ENCODE measurements around the gene PTPN20.
A peak's percentile ranks its signal among the peaks of the same experiment; 100 is the strongest.

The PTPN20 gene

DNA sequence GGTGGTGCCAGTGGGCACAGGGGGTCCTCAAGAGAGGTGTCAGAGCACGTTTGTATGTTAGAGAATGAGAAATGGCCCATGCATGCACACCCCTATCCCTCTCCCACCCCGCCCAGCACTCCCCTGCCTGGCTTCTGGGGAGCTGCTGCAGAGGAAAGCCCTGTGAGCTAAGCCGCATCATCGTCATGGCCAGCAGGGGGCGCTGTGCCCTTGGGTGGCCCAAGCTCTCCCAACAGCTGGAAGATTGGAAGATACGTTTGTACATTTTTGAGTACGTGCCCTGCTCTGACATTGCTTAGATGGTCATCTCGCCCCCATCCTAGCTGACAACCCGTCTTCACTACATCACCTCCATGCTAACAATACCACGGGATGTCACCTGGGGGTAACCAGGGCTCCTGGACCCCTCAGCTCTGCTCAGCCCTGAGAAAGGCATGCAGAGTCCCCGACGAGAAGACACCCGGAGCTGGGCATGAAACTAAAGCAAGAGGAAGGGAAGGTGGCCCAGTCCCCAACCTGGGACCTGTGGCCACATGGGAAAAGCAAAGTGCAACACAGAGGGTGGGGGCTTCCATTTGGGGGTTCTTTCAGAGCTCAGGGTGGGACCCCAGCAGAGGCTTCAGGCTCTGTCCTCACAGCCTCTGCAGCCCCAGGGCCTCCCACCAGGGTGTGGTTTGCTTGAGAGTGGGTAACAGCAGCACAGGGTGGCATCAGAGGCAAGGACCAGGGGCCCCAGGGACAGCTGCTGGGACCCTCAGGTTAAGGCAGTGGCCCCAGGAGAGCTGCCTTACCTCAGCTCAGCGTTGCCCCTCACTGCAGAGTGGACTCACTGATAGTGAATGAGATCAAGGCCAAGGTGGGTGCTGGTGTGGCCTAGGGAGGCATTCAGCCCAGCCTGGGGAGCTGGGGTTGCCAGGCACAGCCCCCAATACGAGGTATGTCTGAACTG is 136.6 kb downstream of the PTPN20 start:
- Histone ChIP-seq H3K4me1 (ENCODE audit: insufficient read depth, low read length, poor library complexity, severe bottlenecking) (peaks cover 21% of the 10 kb centered on the region), H3K79me2 (ENCODE audit: insufficient read depth, low read length) (no peaks in the 10 kb centered on the region), H3K4me3 (ENCODE audit: low read length, poor library complexity, severe bottlenecking) (peak overlapping the region; percentile 9), H3K9ac (ENCODE audit: low read depth, low read length, poor library complexity, severe bottlenecking) (peak overlapping the region; percentile 66), H3K9me3 (ENCODE audit: insufficient read depth, low read depth, low read length) (no peaks in the 10 kb centered on the region), H3K4me2 (ENCODE audit: low read depth, low read length, poor library complexity, severe bottlenecking) (peak overlapping the region; percentile 47), H4K20me1 (ENCODE audit: insufficient read depth, low read length, poor library complexity, severe bottlenecking) (no peaks in the 10 kb centered on the region), H3K36me3 (ENCODE audit: insufficient read depth, low read length) (no peaks in the 10 kb centered on the region), H3K27me3 (ENCODE audit: insufficient read depth, low read length, poor library complexity, severe bottlenecking) (no peaks in the 10 kb centered on the region), H2AFZ (ENCODE audit: low read length) (peak overlapping the region; percentile 11; the same call in 1 of the 2 replicates), H3F3A (ENCODE audit: low read depth) (no peaks in the 10 kb centered on the region), H3K9me2 (replicated peaks; ENCODE audit: low read depth, low read length) (no peaks in the 10 kb centered on the region)
- TF ChIP-seq EZH2phosphoT487 (IDR thresholded peaks at IDR 0.05; ENCODE audit: borderline replicate concordance) (no peak), CTCF (conservative IDR thresholded peaks at IDR 0.05; ENCODE audit: low read length) (peak; percentile 90)

DNA sequence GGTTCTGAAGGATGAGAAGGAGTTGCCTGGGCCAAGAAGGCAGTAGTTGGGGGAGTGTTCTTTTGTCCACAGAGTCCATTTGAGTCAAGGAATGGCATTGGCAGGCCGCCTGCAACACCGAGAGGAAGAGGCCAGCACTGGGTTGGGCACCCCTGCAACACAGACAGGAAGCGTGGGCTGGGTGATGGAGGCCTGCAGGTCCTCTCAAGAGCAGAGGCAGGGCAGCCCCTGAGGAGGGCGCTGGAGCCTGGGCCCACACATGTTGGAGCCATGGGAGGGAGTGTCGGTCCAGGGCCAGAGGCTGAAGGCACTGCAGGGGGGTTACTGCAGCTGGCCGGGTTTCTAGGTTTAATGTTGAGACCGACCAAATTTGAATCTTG is 137.3 kb downstream of the PTPN20 start:
- Histone ChIP-seq H3F3A (ENCODE audit: low read depth) (no peaks in the 10 kb centered on the region), H3K4me3 (ENCODE audit: low read length, poor library complexity, severe bottlenecking) (peak overlapping the region; percentile 9), H3K27me3 (ENCODE audit: insufficient read depth, low read length, poor library complexity, severe bottlenecking) (no peaks in the 10 kb centered on the region), H2AFZ (ENCODE audit: low read length) (0 out of 2 replicates have a peak overlapping the region, but pooled peaks have one; percentile 11), H4K20me1 (ENCODE audit: insufficient read depth, low read length, poor library complexity, severe bottlenecking) (no peaks in the 10 kb centered on the region), H3K36me3 (ENCODE audit: insufficient read depth, low read length) (no peaks in the 10 kb centered on the region), H3K79me2 (ENCODE audit: insufficient read depth, low read length) (no peaks in the 10 kb centered on the region), H3K9me2 (replicated peaks; ENCODE audit: low read depth, low read length) (no peaks in the 10 kb centered on the region), H3K4me2 (ENCODE audit: low read depth, low read length, poor library complexity, severe bottlenecking) (peak overlapping the region; percentile 47), H3K9ac (ENCODE audit: low read depth, low read length, poor library complexity, severe bottlenecking) (peak overlapping the region; percentile 66), H3K9me3 (ENCODE audit: insufficient read depth, low read depth, low read length) (no peaks in the 10 kb centered on the region), H3K4me1 (ENCODE audit: insufficient read depth, low read length, poor library complexity, severe bottlenecking) (peaks cover 21% of the 10 kb centered on the region)
- TF ChIP-seq EZH2phosphoT487 (IDR thresholded peaks at IDR 0.05; ENCODE audit: borderline replicate concordance) (no peak), CTCF (conservative IDR thresholded peaks at IDR 0.05; ENCODE audit: low read length) (peak; percentile 78)

GRCh38 chr10:47049056-47049851 is 138.0 kb downstream of the PTPN20 start:
- H3K4me3 ChIP-seq (ENCODE audit: low read length, poor library complexity, severe bottlenecking): no peak overlapping the region
- peak overlapping the region; percentile 66 for H3K9ac ChIP-seq (ENCODE audit: low read depth, low read length, poor library complexity, severe bottlenecking)
- H3K4me2 ChIP-seq (ENCODE audit: low read depth, low read length, poor library complexity, severe bottlenecking): peak overlapping the region; percentile 47
- H4K20me1 ChIP-seq (ENCODE audit: insufficient read depth, low read length, poor library complexity, severe bottlenecking): no peaks in the 10 kb centered on the region
- H3K36me3 ChIP-seq (ENCODE audit: insufficient read depth, low read length): no peaks in the 10 kb centered on the region
- H2AFZ ChIP-seq (ENCODE audit: low read length): no peak overlapping the region
- H3K79me2 ChIP-seq (ENCODE audit: insufficient read depth, low read length): no peaks in the 10 kb centered on the region
- H3F3A ChIP-seq (ENCODE audit: low read depth): no peaks in the 10 kb centered on the region
- TF ChIP-seq EZH2phosphoT487 (IDR thresholded peaks at IDR 0.05; ENCODE audit: borderline replicate concordance) (no peak), CTCF (conservative IDR thresholded peaks at IDR 0.05; ENCODE audit: low read length) (no peak)
- H3K27me3 ChIP-seq (ENCODE audit: insufficient read depth, low read length, poor library complexity, severe bottlenecking): no peaks in the 10 kb centered on the region
- H3K4me1 ChIP-seq (ENCODE audit: insufficient read depth, low read length, poor library complexity, severe bottlenecking): peaks cover 21% of the 10 kb centered on the region
- no peaks in the 10 kb centered on the region for H3K9me3 ChIP-seq (ENCODE audit: insufficient read depth, low read depth, low read length)
- H3K9me2 ChIP-seq (replicated peaks; ENCODE audit: low read depth, low read length): no peaks in the 10 kb centered on the region
